AG09309 (cell line): ENCODE data around the gene LONRF2.

Source experiments
- DNase-seq: peaks from one replicate; pipeline ENCODE4 v3.0.0-alpha.2; 2010; ENCODE audit warnings: low read depth
- H3K4me3 ChIP-seq: 2 replicates; pipeline ENCODE4 v1.5.1; 2011; ENCODE audit warnings: mild to moderate bottlenecking, low read depth, low read length, moderate library complexity; ENCODE audit not compliant: control insufficient read depth
- CTCF ChIP-seq: IDR thresholded peaks from 2 replicates; pipeline ENCODE4 v1.5.1; 2011; ENCODE audit warnings: mild to moderate bottlenecking, low read depth, low read length, inconsistent platforms; ENCODE audit not compliant: insufficient read depth, control insufficient read depth; ENCODE audit errors: missing control alignments

LONRF2 gene

GRCh38 chr2:100259106-100259505 lies 63.2 kb downstream of the LONRF2 start:
- DNase-seq: no peak
- TF ChIP-seq CTCF: no peak
- H3K4me3 ChIP-seq: no peak overlapping the region

- TF ChIP-seq CTCF: no peak
- H3K4me3 ChIP-seq: no peak overlapping the region
- no peak for DNase-seq
Measured at GRCh38 chr2:100257939-100258338, 64.4 kb downstream of the LONRF2 start.

- no peak for DNase-seq
- no peak for TF ChIP-seq CTCF
- H3K4me3 ChIP-seq: no peak overlapping the region
Measured at GRCh38 chr2:100256849-100257248, 65.5 kb downstream of the LONRF2 start.

- no peak overlapping the region for H3K4me3 ChIP-seq
- no peak for DNase-seq
- TF ChIP-seq CTCF: no peak
Measured at GRCh38 chr2:100256416-100256815, 65.9 kb downstream of the LONRF2 start.

- no peak for TF ChIP-seq CTCF
- H3K4me3 ChIP-seq: no peak overlapping the region
- DNase-seq: no peak
Measured at GRCh38 chr2:100254646-100255210, 67.6 kb downstream of the LONRF2 start.

GRCh38 chr2:100253786-100254185 lies 68.5 kb downstream of the LONRF2 start:
- H3K4me3 ChIP-seq: no peak overlapping the region
- no peak for DNase-seq
- no peak for TF ChIP-seq CTCF
